CD4-positive, alpha-beta T cell treated with Interleukin-4 for 4 hours (primary cell): ENCODE results near the gene DEDD.
"Not testable (repeated sequence)": the region's sequence is repeated elsewhere in the genome, so short reads cannot be mapped to it uniquely, and the experiment has no call there.

ENCODE experiments used
- DNase-seq: peaks from one replicate; pipeline ENCODE4 v3.0.0-alpha.2; 2020

DEDD gene

GRCh38 chr1:161121834-161122233, 10.6 kb downstream of the DEDD start:
- DNase-seq = no peak

GRCh38 chr1:161121042-161121650, 11.3 kb downstream of the DEDD start:
- no peak for DNase-seq

- DNase-seq = peak; percentile 73
Observed at GRCh38 chr1:161119092-161119903, 13.2 kb downstream of the DEDD start.

GRCh38 chr1:161117759-161118581, 14.5 kb downstream of the DEDD start, which contains the start of the genes NIT1 and PFDN2:
Gene NIT1, plus strand, starts transcription at chr1:161118105. Its CDS starts 72 bp downstream, at chr1:161118177.
Gene PFDN2, minus strand, starts transcription at chr1:161118037. Its CDS starts 11 bp downstream, at chr1:161118026.
- peak; percentile 70 for DNase-seq

GRCh38 chr1:161115961-161116360, 16.5 kb downstream of the DEDD start:
- not testable (repeated sequence) for DNase-seq

- peak; percentile 44 for DNase-seq
Observed at GRCh38 chr1:161115132-161115711, 17.2 kb downstream of the DEDD start.

- DNase-seq = no peak
Observed at GRCh38 chr1:161114556-161114955, 17.9 kb downstream of the DEDD start.

GRCh38 chr1:161113915-161114314, 18.6 kb downstream of the DEDD start:
- DNase-seq = no peak

- DNase-seq = no peak
Observed at GRCh38 chr1:161111527-161111926, 20.9 kb downstream of the DEDD start.

- DNase-seq = no peak
Observed at GRCh38 chr1:161111117-161111516, 21.4 kb downstream of the DEDD start.

GRCh38 chr1:161106431-161106830, 26.0 kb downstream of the DEDD start:
- no peak for DNase-seq

GRCh38 chr1:161100556-161100955, 31.9 kb downstream of the DEDD start:
- DNase-seq = no peak

- no peak for DNase-seq
Observed at GRCh38 chr1:161099090-161099802, 33.2 kb downstream of the DEDD start.

- DNase-seq = peak; percentile 85
Observed at GRCh38 chr1:161098210-161099068, 34.0 kb downstream of the DEDD start, which contains the start of gene KLHDC9. Gene KLHDC9, plus strand, starts transcription at chr1:161098361. Its CDS starts 175 bp downstream, at chr1:161098536.

- no peak for DNase-seq
Observed at GRCh38 chr1:161096530-161096929, 35.9 kb downstream of the DEDD start.

GRCh38 chr1:161096015-161096414, 36.5 kb downstream of the DEDD start:
- DNase-seq = no peak

GRCh38 chr1:161095230-161095629, 37.2 kb downstream of the DEDD start:
- DNase-seq = no peak

GRCh38 chr1:161094481-161094880, 38.0 kb downstream of the DEDD start:
- no peak for DNase-seq

GRCh38 chr1:161092621-161093028, 39.8 kb downstream of the DEDD start:
- peak; percentile 49 for DNase-seq

- DNase-seq = no peak
Observed at GRCh38 chr1:161091796-161092507, 40.5 kb downstream of the DEDD start.
